ENCODE data around the gene MESP2. TPM values are rescaled to one million over a fixed set of nuclear protein-coding genes. Genes with fewer than 3 reads are reported as not detected.

MESP2 gene
- total and polyA plus RNA-seq, 2 donors: 0.16 to 0.19 TPM

DNA sequence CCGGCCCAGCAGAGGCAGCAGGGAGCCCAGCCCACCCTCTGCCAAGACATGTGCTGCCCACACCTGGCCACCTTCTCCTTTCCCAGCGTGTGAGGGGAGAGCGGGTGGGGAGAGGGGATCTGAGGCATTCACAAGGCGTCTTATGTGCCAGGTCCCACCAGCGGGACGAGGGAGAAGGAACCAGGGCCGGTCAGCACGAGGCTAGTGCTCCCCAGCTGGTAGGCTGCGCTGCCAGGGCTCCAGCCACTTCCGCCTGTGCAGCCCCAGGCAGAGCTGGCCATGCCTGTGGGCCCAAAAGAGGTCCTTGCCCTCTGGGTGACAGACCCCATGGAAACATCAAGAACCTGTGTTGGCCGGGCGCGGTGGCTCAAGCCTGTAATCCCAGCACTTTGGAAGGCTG is 31.0 kb upstream of the MESP2 start:
- DNase-seq (ENCODE audit: low read depth in 6 of 9, low spot score in 9 of 9): no peak
- Histone ChIP-seq H3K9me3 (ENCODE audit: control insufficient read depth in 2 of 2, insufficient read depth in 1 of 2, low read length in 1 of 2) (peaks cover 0 to 1% of the 10 kb centered on the region in 2 donors), H3K27ac (ENCODE audit: low read depth in 1 of 2, low read length in 1 of 2) (no peak overlapping the region), H3K4me3 (ENCODE audit: low read length in 2 of 2) (no peak overlapping the region), H3K36me3 (ENCODE audit: control insufficient read depth in 2 of 2, insufficient read depth in 2 of 2, low read length in 1 of 2) (no peaks in the 10 kb centered on the region), H3K4me1 (ENCODE audit: control insufficient read depth in 2 of 2, insufficient read depth in 2 of 2, low read length in 2 of 2) (peaks cover 0 to 2% of the 10 kb centered on the region in 2 donors), H3K27me3 (ENCODE audit: control insufficient read depth in 2 of 2, insufficient read depth in 1 of 2, low read length in 1 of 2) (peaks cover 0 to 60% of the 10 kb centered on the region in 2 donors)
- 94% methylated on average over 13 of the region's 13 CpGs for WGBS

GRCh38 chr15:89745768-89746167 is 30.4 kb upstream of the MESP2 start:
- Histone ChIP-seq H3K4me3 (ENCODE audit: low read length in 2 of 2) (no peak overlapping the region), H3K4me1 (ENCODE audit: control insufficient read depth in 2 of 2, insufficient read depth in 2 of 2, low read length in 2 of 2) (no peaks in the 10 kb centered on the region), H3K27me3 (ENCODE audit: control insufficient read depth in 2 of 2, insufficient read depth in 1 of 2, low read length in 1 of 2) (peaks cover 2 to 66% of the 10 kb centered on the region in 2 donors), H3K36me3 (ENCODE audit: control insufficient read depth in 2 of 2, insufficient read depth in 2 of 2, low read length in 1 of 2) (no peaks in the 10 kb centered on the region), H3K9me3 (ENCODE audit: control insufficient read depth in 2 of 2, insufficient read depth in 1 of 2, low read length in 1 of 2) (peaks cover 0 to 1% of the 10 kb centered on the region in 2 donors), H3K27ac (ENCODE audit: low read depth in 1 of 2, low read length in 1 of 2) (no peak overlapping the region)
- WGBS: 43% methylated on average over 1 of the region's 1 CpG
- no peak for DNase-seq (ENCODE audit: low read depth in 6 of 9, low spot score in 9 of 9)

DNA sequence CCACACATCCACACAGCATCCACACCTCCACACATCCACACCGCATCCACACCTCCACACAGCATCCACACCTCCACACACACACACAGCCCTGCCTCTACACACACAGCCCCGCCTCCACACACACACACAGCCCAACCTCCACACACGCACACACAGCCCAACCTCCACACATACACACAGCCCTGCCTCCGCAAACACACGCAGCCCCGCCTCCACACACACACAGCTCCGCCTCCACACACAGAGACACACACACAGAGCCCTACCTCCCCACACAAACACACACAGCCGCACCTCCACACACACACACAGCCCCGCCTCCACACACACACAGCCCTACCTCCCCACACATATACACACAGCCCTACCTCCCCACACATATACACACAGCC is 29.7 kb upstream of the MESP2 start:
- no peak overlapping the region for H3K4me3 ChIP-seq (ENCODE audit: low read length in 2 of 2)
- peaks cover 2 to 70% of the 10 kb centered on the region in 2 donors for H3K27me3 ChIP-seq (ENCODE audit: control insufficient read depth in 2 of 2, insufficient read depth in 1 of 2, low read length in 1 of 2)
- DNase-seq (ENCODE audit: low read depth in 6 of 9, low spot score in 9 of 9): no peak
- peaks cover 0 to 1% of the 10 kb centered on the region in 2 donors for H3K9me3 ChIP-seq (ENCODE audit: control insufficient read depth in 2 of 2, insufficient read depth in 1 of 2, low read length in 1 of 2)
- WGBS: 97% methylated on average over 9 of the region's 9 CpGs
- H3K27ac ChIP-seq (ENCODE audit: low read depth in 1 of 2, low read length in 1 of 2): no peak overlapping the region
- H3K36me3 ChIP-seq (ENCODE audit: control insufficient read depth in 2 of 2, insufficient read depth in 2 of 2, low read length in 1 of 2): no peaks in the 10 kb centered on the region
- H3K4me1 ChIP-seq (ENCODE audit: control insufficient read depth in 2 of 2, insufficient read depth in 2 of 2, low read length in 2 of 2): peaks cover 3% of the 10 kb centered on the region in 2 donors

GRCh38 chr15:89747708-89748682 is 28.1 kb upstream of the MESP2 start:
- Histone ChIP-seq H3K36me3 (ENCODE audit: control insufficient read depth in 2 of 2, insufficient read depth in 2 of 2, low read length in 1 of 2) (no peaks in the 10 kb centered on the region), H3K27ac (ENCODE audit: low read depth in 1 of 2, low read length in 1 of 2) (no peak overlapping the region), H3K9me3 (ENCODE audit: control insufficient read depth in 2 of 2, insufficient read depth in 1 of 2, low read length in 1 of 2) (peaks cover 0 to 1% of the 10 kb centered on the region in 2 donors), H3K27me3 (ENCODE audit: control insufficient read depth in 2 of 2, insufficient read depth in 1 of 2, low read length in 1 of 2) (peaks cover 7 to 85% of the 10 kb centered on the region in 2 donors), H3K4me3 (ENCODE audit: low read length in 2 of 2) (no peak overlapping the region), H3K4me1 (ENCODE audit: control insufficient read depth in 2 of 2, insufficient read depth in 2 of 2, low read length in 2 of 2) (peaks cover 5 to 6% of the 10 kb centered on the region in 2 donors)
- DNase-seq (ENCODE audit: low read depth in 6 of 9, low spot score in 9 of 9): no peak
- WGBS: 89% methylated on average over 28 of the region's 28 CpGs

DNA sequence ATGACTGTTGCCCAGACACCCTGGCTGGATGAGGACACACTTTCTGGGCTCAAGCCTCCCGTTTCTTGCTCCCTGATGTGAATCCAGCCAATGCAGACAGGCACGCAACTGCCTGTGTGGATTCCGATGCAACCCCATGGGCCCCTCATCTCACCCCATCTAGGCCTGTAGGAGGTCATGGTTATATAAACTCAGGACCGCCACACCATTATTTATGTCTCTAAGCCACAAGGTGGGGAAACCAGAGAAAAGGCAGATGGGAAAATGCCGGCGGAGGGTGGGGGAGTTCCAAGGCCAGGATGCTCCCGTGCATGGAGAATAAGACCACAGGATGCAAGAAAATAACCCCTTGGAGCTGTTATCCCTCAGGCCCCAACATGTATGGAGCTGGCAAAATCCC is 27.1 kb upstream of the MESP2 start:
- peaks cover 7 to 87% of the 10 kb centered on the region in 2 donors for H3K27me3 ChIP-seq (ENCODE audit: control insufficient read depth in 2 of 2, insufficient read depth in 1 of 2, low read length in 1 of 2)
- H3K4me1 ChIP-seq (ENCODE audit: control insufficient read depth in 2 of 2, insufficient read depth in 2 of 2, low read length in 2 of 2): peaks cover 5 to 6% of the 10 kb centered on the region in 2 donors
- H3K36me3 ChIP-seq (ENCODE audit: control insufficient read depth in 2 of 2, insufficient read depth in 2 of 2, low read length in 1 of 2): no peaks in the 10 kb centered on the region
- peaks cover 0 to 1% of the 10 kb centered on the region in 2 donors for H3K9me3 ChIP-seq (ENCODE audit: control insufficient read depth in 2 of 2, insufficient read depth in 1 of 2, low read length in 1 of 2)
- no peak overlapping the region for H3K27ac ChIP-seq (ENCODE audit: low read depth in 1 of 2, low read length in 1 of 2)
- DNase-seq (ENCODE audit: low read depth in 6 of 9, low spot score in 9 of 9): no peak
- H3K4me3 ChIP-seq (ENCODE audit: low read length in 2 of 2): no peak overlapping the region
- WGBS: 94% methylated on average over 7 of the region's 7 CpGs

- Histone ChIP-seq H3K4me1 (ENCODE audit: control insufficient read depth in 2 of 2, insufficient read depth in 2 of 2, low read length in 2 of 2) (peaks cover 5 to 6% of the 10 kb centered on the region in 2 donors), H3K4me3 (ENCODE audit: low read length in 2 of 2) (no peak overlapping the region), H3K36me3 (ENCODE audit: control insufficient read depth in 2 of 2, insufficient read depth in 2 of 2, low read length in 1 of 2) (no peaks in the 10 kb centered on the region), H3K27me3 (ENCODE audit: control insufficient read depth in 2 of 2, insufficient read depth in 1 of 2, low read length in 1 of 2) (peaks cover 7 to 87% of the 10 kb centered on the region in 2 donors), H3K9me3 (ENCODE audit: control insufficient read depth in 2 of 2, insufficient read depth in 1 of 2, low read length in 1 of 2) (peaks cover 0 to 1% of the 10 kb centered on the region in 2 donors), H3K27ac (ENCODE audit: low read depth in 1 of 2, low read length in 1 of 2) (no peak overlapping the region)
- DNase-seq (ENCODE audit: low read depth in 6 of 9, low spot score in 9 of 9): no peak
- 92% methylated on average over 4 of the region's 4 CpGs for WGBS
Measured at GRCh38 chr15:89749526-89749925, 26.6 kb upstream of the MESP2 start.

DNA sequence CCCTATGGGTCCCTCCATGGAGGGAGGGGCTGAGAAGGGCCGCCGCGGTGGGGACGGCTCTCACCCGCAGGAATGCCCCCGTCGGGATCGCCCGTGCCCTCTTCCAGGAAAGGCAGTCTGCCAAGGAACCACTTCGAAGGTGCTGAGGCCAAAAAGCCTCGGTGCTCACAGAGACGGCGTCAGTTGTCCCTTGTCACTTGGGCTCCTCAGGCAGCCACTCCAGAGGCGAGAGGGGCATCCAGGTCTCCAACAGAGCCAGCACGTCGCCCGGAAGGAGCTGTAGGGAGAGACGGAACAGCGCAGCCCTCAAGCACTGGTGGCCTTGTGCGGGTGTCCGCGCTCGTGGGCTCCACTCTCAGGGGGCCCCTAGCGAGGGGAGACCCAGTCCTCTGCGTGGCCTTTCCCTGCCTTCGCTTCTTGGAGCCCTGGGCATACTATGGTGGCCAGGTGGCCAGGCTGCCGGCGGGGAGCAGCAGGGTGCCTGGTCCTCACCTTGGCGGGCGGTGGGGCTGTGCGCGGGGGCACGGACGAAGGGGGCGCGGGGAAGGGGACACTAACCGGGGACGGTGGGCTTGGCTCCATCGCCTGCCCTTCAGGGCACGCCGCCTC is 26.1 kb upstream of the MESP2 start:
- no peaks in the 10 kb centered on the region for H3K36me3 ChIP-seq (ENCODE audit: control insufficient read depth in 2 of 2, insufficient read depth in 2 of 2, low read length in 1 of 2)
- peaks cover 0 to 1% of the 10 kb centered on the region in 2 donors for H3K9me3 ChIP-seq (ENCODE audit: control insufficient read depth in 2 of 2, insufficient read depth in 1 of 2, low read length in 1 of 2)
- H3K4me3 ChIP-seq (ENCODE audit: low read length in 2 of 2): peak overlapping the region in 1 of 2 donors; percentile 76
- 9% methylated on average over 41 of the region's 41 CpGs for WGBS
- no peak overlapping the region for H3K27ac ChIP-seq (ENCODE audit: low read depth in 1 of 2, low read length in 1 of 2)
- H3K27me3 ChIP-seq (ENCODE audit: control insufficient read depth in 2 of 2, insufficient read depth in 1 of 2, low read length in 1 of 2): peaks cover 7 to 86% of the 10 kb centered on the region in 2 donors
- peaks cover 5 to 6% of the 10 kb centered on the region in 2 donors for H3K4me1 ChIP-seq (ENCODE audit: control insufficient read depth in 2 of 2, insufficient read depth in 2 of 2, low read length in 2 of 2)
- no peak for DNase-seq (ENCODE audit: low read depth in 6 of 9, low spot score in 9 of 9)

DNA sequence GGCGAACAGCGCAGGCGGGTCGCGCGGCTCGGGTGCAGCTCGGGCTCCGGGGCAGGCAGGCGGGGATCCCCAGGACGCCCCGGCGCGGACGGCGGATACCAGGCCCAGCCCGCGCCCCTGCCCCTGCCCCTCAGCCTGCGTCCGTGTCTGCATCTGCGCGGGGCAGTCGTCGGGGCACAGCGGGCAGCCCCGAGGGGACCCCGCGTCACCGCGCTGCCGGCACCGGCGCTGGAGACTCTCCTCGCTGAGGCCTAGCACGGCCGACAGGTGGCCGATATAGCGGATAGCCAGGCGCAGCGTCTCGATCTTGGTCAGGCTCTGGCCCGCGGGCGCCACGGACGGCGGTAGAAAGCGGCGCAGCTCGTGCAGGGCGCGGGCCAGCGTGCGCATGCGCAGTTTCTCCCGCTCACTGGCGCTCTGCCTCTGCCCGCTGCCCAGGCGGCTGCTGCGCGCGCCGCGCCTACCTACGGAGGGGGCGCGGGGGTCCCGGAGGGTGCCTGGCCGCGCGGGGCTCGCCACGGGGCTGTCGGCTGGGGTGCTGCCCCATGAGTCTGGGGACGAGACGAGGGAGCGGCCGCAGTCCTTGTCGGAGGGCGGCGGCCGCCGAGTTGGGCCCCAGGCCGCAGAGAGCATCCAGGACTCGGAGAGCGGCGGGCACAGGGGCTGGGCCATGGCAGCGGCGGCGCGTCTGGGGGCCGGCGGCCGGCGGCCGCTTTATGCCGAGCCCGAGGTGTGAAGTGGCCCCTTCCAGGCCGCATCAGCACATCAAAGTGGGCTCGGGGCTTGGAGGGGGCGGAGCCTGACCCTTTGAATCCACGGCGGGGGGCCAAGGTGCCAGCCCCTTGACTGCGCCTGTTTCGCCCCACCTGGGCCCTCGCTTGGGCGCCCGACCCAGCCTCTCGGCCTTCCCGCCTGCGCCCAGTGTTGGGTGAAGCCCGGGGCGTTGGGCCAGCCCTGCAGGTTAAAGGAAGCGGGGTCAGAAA is 25.3 kb upstream of the MESP2 start, which contains the start of gene MESP1:
TSS of gene MESP1 (minus strand) at position 690 of the 983 bp plus-strand sequence. CDS start at position 672, 18 bp downstream.
- H3K27me3 ChIP-seq (ENCODE audit: control insufficient read depth in 2 of 2, insufficient read depth in 1 of 2, low read length in 1 of 2): peaks cover 7 to 83% of the 10 kb centered on the region in 2 donors
- peaks cover 5 to 6% of the 10 kb centered on the region in 2 donors for H3K4me1 ChIP-seq (ENCODE audit: control insufficient read depth in 2 of 2, insufficient read depth in 2 of 2, low read length in 2 of 2)
- DNase-seq (ENCODE audit: low read depth in 6 of 9, low spot score in 9 of 9): peak; percentile 36 to 84 (median 61)
- WGBS: 5% methylated on average over 114 of the region's 114 CpGs
- H3K9me3 ChIP-seq (ENCODE audit: control insufficient read depth in 2 of 2, insufficient read depth in 1 of 2, low read length in 1 of 2): peaks cover 0 to 1% of the 10 kb centered on the region in 2 donors
- no peaks in the 10 kb centered on the region for H3K36me3 ChIP-seq (ENCODE audit: control insufficient read depth in 2 of 2, insufficient read depth in 2 of 2, low read length in 1 of 2)
- peak within 1 kb of the TSS in 1 of 2 donors; percentile 5 for H3K27ac ChIP-seq (ENCODE audit: low read depth in 1 of 2, low read length in 1 of 2)
- H3K4me3 ChIP-seq (ENCODE audit: low read length in 2 of 2): peak within 1 kb of the TSS; percentile 29 to 76

Data from thymus (tissue), 11 donors.